ENCODE measurements around the gene MYT1. TPM values are rescaled to one million over a fixed set of nuclear protein-coding genes. Genes with fewer than 3 reads are reported as not detected.

MYT1 gene
- total RNA-seq, 2 donors from 2014 or later = 0.15 TPM; not detected in 1

DNA sequence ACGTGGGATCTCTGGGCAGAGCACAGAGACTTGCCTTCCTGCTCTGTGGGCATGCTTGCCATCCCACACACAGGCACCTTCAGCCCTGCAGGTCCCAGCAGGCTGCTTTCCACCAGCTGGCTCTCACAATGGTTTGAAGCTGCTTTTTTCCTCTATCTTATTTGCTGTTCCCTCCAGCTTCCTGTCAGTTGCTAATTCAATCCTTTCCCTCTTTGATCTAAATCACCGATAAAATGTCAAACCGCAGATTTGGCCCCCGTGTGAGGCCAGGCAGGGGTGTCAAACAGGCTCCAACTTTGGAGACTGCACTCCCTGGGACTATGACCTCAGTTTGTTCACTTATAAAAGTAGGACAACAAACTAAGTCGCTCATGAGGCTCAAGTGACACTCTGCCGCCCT, 50.7 kb downstream of the MYT1 start:
- TF ChIP-seq CTCF (IDR thresholded peaks at IDR 0.05) = no peak
- Histone ChIP-seq H3K4me3 (no peak overlapping the region), H3K9me3 (no peaks in the 10 kb centered on the region), H3K27me3 (no peaks in the 10 kb centered on the region), H3K27ac (no peak overlapping the region), H3K4me1 (peaks cover 0 to 31% of the 10 kb centered on the region in 2 donors), H3K36me3 (no peaks in the 10 kb centered on the region)
- DNase-seq (ENCODE audit: low spot score) = no peak

DNA sequence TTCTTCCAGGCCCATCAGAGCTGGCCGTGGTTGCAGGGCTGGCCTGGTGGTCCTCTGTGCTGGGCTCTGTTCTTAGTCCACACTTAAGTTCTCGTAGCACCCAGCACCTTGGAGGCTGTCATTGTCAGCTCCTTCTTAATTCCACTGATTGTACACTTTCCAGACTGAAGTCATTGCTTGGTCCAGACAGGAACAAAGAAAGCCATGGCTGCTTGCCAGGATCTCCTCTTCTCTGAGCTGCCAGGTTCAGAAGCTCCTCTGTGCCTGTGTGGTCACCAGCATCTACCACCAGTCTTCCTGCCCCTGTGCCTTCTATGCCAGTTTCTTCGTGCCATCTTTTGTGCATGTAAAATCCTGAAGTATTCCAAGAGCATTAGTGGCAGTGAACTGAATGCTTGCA, 51.8 kb downstream of the MYT1 start:
- Histone ChIP-seq H3K4me1 (peaks cover 0 to 31% of the 10 kb centered on the region in 2 donors), H3K4me3 (no peak overlapping the region), H3K27ac (no peak overlapping the region), H3K9me3 (no peaks in the 10 kb centered on the region), H3K36me3 (no peaks in the 10 kb centered on the region), H3K27me3 (no peaks in the 10 kb centered on the region)
- DNase-seq (ENCODE audit: low spot score) = no peak
- no peak for TF ChIP-seq CTCF (IDR thresholded peaks at IDR 0.05)

- no peaks in the 10 kb centered on the region for H3K9me3 ChIP-seq
- H3K27ac ChIP-seq = no peak overlapping the region
- no peak for TF ChIP-seq CTCF (IDR thresholded peaks at IDR 0.05)
- no peak overlapping the region for H3K4me3 ChIP-seq
- no peak for DNase-seq (ENCODE audit: low spot score)
- no peaks in the 10 kb centered on the region for H3K27me3 ChIP-seq
- H3K4me1 ChIP-seq = peaks cover 0 to 37% of the 10 kb centered on the region in 2 donors
- H3K36me3 ChIP-seq = no peaks in the 10 kb centered on the region
Measured at GRCh38 chr20:64216910-64217309, 52.7 kb downstream of the MYT1 start.

DNA sequence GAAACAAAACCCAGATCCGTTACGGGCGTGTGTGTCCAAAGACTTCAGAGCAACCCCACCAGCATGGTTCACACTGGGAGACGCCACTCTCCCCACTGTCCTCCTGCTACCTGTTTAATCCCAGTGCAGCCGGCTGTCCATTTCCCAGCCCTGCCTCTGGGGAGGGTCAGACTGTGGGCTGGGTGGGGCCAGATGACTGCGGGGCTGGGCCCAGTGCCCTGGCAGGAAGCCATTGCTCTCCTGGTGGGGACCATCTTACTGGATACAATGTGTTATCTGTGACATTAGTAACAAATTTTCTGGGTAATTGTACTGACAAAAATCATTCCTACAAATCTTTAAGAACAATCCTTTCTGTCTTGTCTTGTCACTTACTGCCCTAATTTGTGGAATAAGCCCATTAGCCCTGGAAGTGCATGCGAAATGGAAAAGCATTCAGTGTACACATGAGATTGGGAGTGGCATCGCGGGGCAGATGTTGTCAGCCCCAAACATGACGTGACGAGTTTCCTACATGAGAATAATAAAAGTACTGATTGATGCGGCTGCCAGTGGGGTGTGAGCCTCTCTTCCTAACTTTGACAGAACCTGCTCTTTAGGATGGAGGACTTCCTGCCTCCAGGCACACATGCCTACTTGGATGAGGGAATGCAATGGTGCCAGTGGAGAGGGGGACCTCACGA, 53.4 kb downstream of the MYT1 start:
- Histone ChIP-seq H3K4me3 (no peak overlapping the region), H3K27ac (no peak overlapping the region), H3K4me1 (peaks cover 0 to 38% of the 10 kb centered on the region in 2 donors), H3K36me3 (no peaks in the 10 kb centered on the region), H3K9me3 (no peaks in the 10 kb centered on the region), H3K27me3 (no peaks in the 10 kb centered on the region)
- no peak for TF ChIP-seq CTCF (IDR thresholded peaks at IDR 0.05)
- no peak for DNase-seq (ENCODE audit: low spot score)

- H3K4me1 ChIP-seq = peaks cover 0 to 40% of the 10 kb centered on the region in 2 donors
- DNase-seq (ENCODE audit: low spot score) = no peak
- no peak overlapping the region for H3K4me3 ChIP-seq
- H3K36me3 ChIP-seq = no peaks in the 10 kb centered on the region
- no peak for TF ChIP-seq CTCF (IDR thresholded peaks at IDR 0.05)
- no peaks in the 10 kb centered on the region for H3K27me3 ChIP-seq
- H3K27ac ChIP-seq = no peak overlapping the region
- H3K9me3 ChIP-seq = no peaks in the 10 kb centered on the region
Measured at GRCh38 chr20:64219202-64219601, 55.0 kb downstream of the MYT1 start.

DNA sequence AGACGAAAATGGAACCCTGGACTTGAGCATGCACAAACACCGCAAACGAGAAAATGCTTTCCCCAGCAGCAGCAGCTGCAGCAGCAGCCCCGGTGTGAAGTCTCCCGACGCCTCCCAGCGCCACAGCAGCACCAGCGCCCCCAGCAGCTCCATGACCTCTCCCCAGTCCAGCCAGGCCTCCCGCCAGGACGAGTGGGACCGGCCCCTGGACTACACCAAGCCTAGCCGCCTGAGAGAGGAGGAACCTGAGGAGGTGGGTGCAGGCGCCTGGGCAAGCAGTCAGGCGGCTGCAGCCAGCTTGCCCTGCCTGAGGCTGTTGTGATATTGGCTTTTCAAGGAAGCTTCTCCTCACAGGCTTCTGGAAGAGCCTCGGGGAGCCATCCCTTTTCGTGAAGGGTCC, 55.5 kb downstream of the MYT1 start:
- H3K27ac ChIP-seq = no peak overlapping the region
- no peaks in the 10 kb centered on the region for H3K9me3 ChIP-seq
- H3K4me3 ChIP-seq = no peak overlapping the region
- H3K36me3 ChIP-seq = no peaks in the 10 kb centered on the region
- no peaks in the 10 kb centered on the region for H3K27me3 ChIP-seq
- no peak for TF ChIP-seq CTCF (IDR thresholded peaks at IDR 0.05)
- peaks cover 0 to 41% of the 10 kb centered on the region in 2 donors for H3K4me1 ChIP-seq
- no peak for DNase-seq (ENCODE audit: low spot score)

Data from right atrium auricular region (tissue), 2 donors.